ENCODE measurements around the gene LRRK1.

The LRRK1 gene

GRCh38 chr15:101004986-101005747 is 86.0 kb downstream of the LRRK1 start:
- DNase-seq (ENCODE audit: low read depth) = no peak

GRCh38 chr15:101006931-101007691 is 88.0 kb downstream of the LRRK1 start:
- peak; percentile 27 for DNase-seq (ENCODE audit: low read depth)

GRCh38 chr15:101008158-101009139 is 89.3 kb downstream of the LRRK1 start:
- peak; percentile 82 for DNase-seq (ENCODE audit: low read depth)

DNA sequence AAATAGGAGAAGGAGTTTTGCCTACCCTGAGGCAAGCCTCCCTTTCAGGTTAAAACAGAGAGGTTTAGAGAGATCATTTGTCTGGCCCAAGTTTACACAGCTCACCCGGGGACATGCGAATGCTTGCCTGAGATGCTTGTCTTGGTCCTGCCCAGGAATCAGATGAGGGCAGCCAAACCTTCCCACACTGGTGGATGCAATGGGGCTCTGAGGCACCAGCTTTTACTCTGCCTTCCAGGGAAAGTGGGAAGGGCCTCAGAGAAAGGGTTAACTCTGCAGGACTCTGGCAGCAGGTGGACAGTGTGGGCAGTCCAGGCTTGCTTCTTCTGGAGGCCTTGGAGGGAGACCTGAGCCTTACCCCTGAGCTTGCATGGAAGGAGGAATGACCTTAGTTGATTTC is 90.0 kb downstream of the LRRK1 start:
- DNase-seq (ENCODE audit: low read depth) = no peak

- DNase-seq (ENCODE audit: low read depth) = no peak
Observed at GRCh38 chr15:101010781-101011180, 91.6 kb downstream of the LRRK1 start.

- DNase-seq (ENCODE audit: low read depth) = no peak
Observed at GRCh38 chr15:101012326-101013200, 93.4 kb downstream of the LRRK1 start.

DNA sequence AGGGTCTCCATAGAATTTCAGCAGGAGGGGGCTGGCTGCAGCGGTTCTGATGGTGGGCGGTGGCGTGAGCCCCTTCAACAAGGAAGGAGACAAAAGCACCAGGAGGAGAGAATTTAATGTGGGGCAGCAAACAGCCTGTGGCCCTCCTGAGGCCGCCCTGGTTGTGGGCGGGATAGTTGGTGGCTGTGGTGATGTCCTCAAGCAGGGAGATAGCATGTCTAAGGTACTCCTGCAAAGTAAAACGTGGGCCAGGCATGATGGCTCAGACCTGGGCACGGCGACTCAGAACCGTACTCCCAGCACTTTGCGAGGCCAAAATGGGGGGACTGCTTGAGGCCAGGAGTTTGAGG is 94.0 kb downstream of the LRRK1 start:
- no peak for DNase-seq (ENCODE audit: low read depth)

GRCh38 chr15:101013769-101014675 is 94.9 kb downstream of the LRRK1 start:
- no peak for DNase-seq (ENCODE audit: low read depth)

GRCh38 chr15:101014921-101015841 is 96.0 kb downstream of the LRRK1 start:
- peak; percentile 45 for DNase-seq (ENCODE audit: low read depth)

- no peak for DNase-seq (ENCODE audit: low read depth)
Observed at GRCh38 chr15:101016581-101016980, 97.4 kb downstream of the LRRK1 start.

- no peak for DNase-seq (ENCODE audit: low read depth)
Observed at GRCh38 chr15:101017093-101017754, 98.1 kb downstream of the LRRK1 start.

GRCh38 chr15:101018016-101018415 is 98.9 kb downstream of the LRRK1 start:
- DNase-seq (ENCODE audit: low read depth) = no peak

DNA sequence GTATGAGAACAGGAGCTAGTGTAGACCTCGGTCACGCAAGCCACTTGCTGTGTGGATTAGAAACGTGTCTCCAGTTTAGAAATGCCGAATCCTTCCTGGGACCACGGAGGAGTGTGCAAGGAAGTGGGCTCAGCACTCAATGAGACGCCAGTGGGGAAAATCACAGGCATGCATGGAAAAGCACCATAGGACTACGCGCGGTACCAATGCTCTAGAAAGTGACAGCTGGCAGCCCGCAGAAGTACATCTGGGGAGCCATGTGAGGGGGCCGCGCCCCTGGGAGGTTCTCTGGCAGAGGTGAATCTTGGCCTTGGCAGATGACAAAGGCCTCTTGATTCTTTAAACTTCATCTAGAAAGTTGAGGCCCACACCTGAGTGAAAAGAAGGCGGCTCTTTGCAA is 99.3 kb downstream of the LRRK1 start:
- DNase-seq (ENCODE audit: low read depth) = no peak

DNA sequence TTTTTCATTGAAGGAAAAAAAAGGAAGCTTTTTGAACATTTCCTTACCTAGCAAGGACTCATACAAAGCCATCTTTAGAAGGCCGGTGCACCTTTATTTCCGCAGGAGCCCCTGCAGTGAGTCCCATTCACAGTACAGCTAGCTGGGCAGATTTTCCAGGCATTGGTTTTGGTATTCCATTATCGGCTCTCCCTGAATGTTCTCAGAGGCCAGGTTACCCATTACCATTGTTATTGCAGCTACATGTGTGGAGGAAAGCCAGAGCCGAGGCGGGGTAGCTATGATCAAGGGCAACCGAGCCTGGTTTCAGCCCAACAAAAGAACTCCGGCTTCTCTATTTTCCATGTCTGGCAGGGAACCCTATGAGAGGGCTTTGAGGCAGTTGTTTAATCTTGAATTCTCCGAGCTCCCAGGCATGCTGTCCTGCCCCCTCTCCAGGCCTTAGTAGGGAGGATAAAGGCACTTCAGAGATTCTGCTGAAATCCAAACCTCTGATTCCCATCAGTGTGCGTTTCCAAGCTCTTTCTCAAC is 100.3 kb downstream of the LRRK1 start:
- no peak for DNase-seq (ENCODE audit: low read depth)

- DNase-seq (ENCODE audit: low read depth) = no peak
Observed at GRCh38 chr15:101020451-101020850, 101.3 kb downstream of the LRRK1 start.

DNA sequence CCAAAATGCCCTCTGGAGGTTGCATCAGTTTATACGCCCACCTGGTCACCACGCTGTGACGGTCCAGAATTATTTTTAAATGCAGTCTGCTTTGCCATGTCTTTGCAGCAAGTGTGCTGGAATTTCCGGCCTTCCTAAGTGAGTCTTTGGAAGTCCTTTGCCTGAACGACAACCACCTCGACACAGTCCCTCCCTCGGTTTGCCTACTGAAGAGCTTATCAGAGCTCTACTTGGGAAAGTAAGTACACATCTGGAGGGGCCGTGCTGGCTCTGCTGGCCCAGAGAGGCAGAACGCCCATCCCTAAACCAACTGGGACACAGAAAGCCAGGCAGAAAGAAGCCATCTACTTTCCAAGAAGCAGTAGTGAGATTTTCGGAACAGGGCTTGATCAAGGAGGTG is 101.8 kb downstream of the LRRK1 start:
- DNase-seq (ENCODE audit: low read depth) = no peak

DNA sequence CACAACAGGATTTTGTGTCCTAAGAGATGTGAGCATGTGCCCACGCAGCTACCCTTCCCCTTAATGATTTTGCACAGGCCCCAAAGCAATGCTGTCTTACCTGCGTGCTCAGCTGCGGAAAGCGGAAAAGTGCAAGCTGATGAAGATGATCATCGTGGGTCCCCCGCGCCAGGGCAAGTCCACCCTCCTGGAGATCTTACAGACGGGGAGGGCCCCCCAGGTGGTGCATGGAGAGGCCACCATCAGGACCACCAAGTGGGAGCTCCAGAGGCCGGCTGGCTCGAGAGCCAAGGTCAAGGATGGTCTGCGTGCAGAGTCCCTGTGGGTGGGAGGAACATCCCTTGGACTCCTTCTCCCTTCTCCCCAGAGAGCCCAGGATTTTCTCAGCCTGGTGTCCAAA is 103.1 kb downstream of the LRRK1 start:
- DNase-seq (ENCODE audit: low read depth) = no peak

- DNase-seq (ENCODE audit: low read depth) = no peak
Observed at GRCh38 chr15:101022876-101023275, 103.7 kb downstream of the LRRK1 start.

Measured in stimulated activated CD8-positive, alpha-beta memory T cell treated with anti-CD3 and anti-CD28 coated beads, Interleukin-15, amount 100 ng/mL, for 24 hours (primary cell).